Suppressor macrophage treated with lipopolysaccharide for 4 hours (primary cell): ENCODE data around the gene PCDHB13.
A peak's percentile ranks its signal among the peaks of the same experiment; 100 is the strongest.
"Not testable (repeated sequence)": the region's sequence is repeated elsewhere in the genome, so short reads cannot be mapped to it uniquely, and the experiment has no call there.

Experiments used
- DNase-seq: peaks from one replicate; pipeline ENCODE4 v3.0.0-alpha.2; 2020

The PCDHB13 gene

GRCh38 chr5:141213656-141214339 is at the start of gene PCDHB13:
PCDHB13 (plus strand) TSS chr5:141213919; CDS start chr5:141214124, 205 bp downstream.
- DNase-seq, result peak; percentile 3

GRCh38 chr5:141172381-141173204 is 41.1 kb upstream of the PCDHB13 start, which contains the start of gene PCDHB7:
PCDHB7 (plus strand) TSS chr5:141172644; CDS start chr5:141172836, 192 bp downstream.
- no peak for DNase-seq

GRCh38 chr5:141174291-141175104 is 39.2 kb upstream of the PCDHB13 start:
- DNase-seq, result not testable (repeated sequence)

GRCh38 chr5:141175933-141176332 is 37.8 kb upstream of the PCDHB13 start:
- no peak for DNase-seq

GRCh38 chr5:141177577-141178191 is 36.0 kb upstream of the PCDHB13 start, which contains the start of gene PCDHB8:
PCDHB8 (plus strand) TSS chr5:141177790; CDS start chr5:141178035, 245 bp downstream.
- not testable (repeated sequence) for DNase-seq

GRCh38 chr5:141179371-141179770 is 34.3 kb upstream of the PCDHB13 start:
- not testable (repeated sequence) for DNase-seq

GRCh38 chr5:141179876-141180275 is 33.8 kb upstream of the PCDHB13 start:
- DNase-seq, result not testable (repeated sequence)

- DNase-seq, result no peak
Measured at GRCh38 chr5:141180313-141180712, 33.4 kb upstream of the PCDHB13 start.

- no peak for DNase-seq
Measured at GRCh38 chr5:141182248-141182647, 31.5 kb upstream of the PCDHB13 start, which contains the start of gene PCDHB16. PCDHB16 (plus strand) TSS chr5:141182387; CDS start chr5:141182560, 173 bp downstream.

GRCh38 chr5:141184117-141184855 is 29.4 kb upstream of the PCDHB13 start:
- not testable (repeated sequence) for DNase-seq

- DNase-seq, result no peak
Measured at GRCh38 chr5:141186897-141187512, 26.7 kb upstream of the PCDHB13 start, which contains the start of gene PCDHB9. PCDHB9 (plus strand) TSS chr5:141187161; CDS start chr5:141187319, 158 bp downstream.

- DNase-seq, result not testable (repeated sequence)
Measured at GRCh38 chr5:141188682-141189081, 25.0 kb upstream of the PCDHB13 start.

- DNase-seq, result not testable (repeated sequence)
Measured at GRCh38 chr5:141189131-141189530, 24.6 kb upstream of the PCDHB13 start.

- DNase-seq, result peak; percentile 18
Measured at GRCh38 chr5:141192110-141192725, 21.5 kb upstream of the PCDHB13 start, which contains the start of gene PCDHB10. PCDHB10 (plus strand) TSS chr5:141192353; CDS start chr5:141192553, 200 bp downstream.

GRCh38 chr5:141194332-141194731 is 19.4 kb upstream of the PCDHB13 start:
- DNase-seq, result not testable (repeated sequence)

GRCh38 chr5:141196363-141196762 is 17.4 kb upstream of the PCDHB13 start:
- DNase-seq, result no peak

GRCh38 chr5:141199359-141200235 is 14.1 kb upstream of the PCDHB13 start, which contains the start of gene PCDHB11:
PCDHB11 (plus strand) TSS chr5:141199627; CDS start chr5:141199775, 148 bp downstream.
- DNase-seq, result no peak

GRCh38 chr5:141201126-141201525 is 12.6 kb upstream of the PCDHB13 start:
- not testable (repeated sequence) for DNase-seq

- not testable (repeated sequence) for DNase-seq
Measured at GRCh38 chr5:141201646-141202045, 12.1 kb upstream of the PCDHB13 start.
